Stimulated activated CD8-positive, alpha-beta memory T cell treated with anti-CD3 and anti-CD28 coated beads, Interleukin-2, amount 100 ng/mL, for 1 hour (primary cell): Measurements from ENCODE around the gene ACTG2.
A peak's percentile ranks its signal among the peaks of the same experiment; 100 is the strongest.

Source experiments
- DNase-seq, 2 donors: peaks; one replicate each; pipeline ENCODE4 v3.0.0-alpha.2; 2020; ENCODE audit warnings: low read depth in 2 of 2

The ACTG2 gene

DNA sequence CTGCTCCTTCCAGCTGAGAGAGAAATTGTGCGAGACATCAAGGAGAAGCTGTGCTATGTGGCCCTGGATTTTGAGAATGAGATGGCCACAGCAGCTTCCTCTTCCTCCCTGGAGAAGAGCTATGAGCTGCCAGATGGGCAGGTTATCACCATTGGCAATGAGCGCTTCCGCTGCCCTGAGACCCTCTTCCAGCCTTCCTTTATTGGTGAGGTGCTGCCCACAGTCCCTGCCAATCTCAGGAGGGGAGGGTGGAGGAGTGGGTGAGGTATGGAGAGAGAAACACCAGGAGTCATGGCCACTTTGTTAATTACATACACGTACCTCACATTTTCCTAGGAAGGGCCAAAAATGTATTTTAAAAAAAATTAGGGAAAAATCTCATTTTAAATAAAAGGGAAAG lies 21.9 kb downstream of the ACTG2 start:
- DNase-seq: no peak

- no peak for DNase-seq
Measured at GRCh38 chr2:73915437-73915993, 22.7 kb downstream of the ACTG2 start.

DNA sequence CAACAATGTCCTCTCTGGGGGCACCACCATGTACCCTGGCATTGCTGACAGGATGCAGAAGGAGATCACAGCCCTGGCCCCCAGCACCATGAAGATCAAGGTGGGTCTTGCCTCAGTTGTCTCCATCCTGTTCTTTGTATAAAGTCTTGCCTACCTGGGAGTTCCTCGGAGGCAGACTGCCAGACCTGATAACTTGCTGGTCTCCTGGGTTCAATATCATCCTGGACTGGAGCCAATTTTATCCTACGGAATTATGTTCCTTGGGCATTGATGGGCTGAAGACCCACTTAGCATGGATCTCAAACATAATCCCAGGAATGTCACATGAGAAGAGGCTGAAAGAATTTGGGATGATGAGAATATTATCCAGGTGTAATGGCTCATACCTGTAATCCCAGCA lies 23.9 kb downstream of the ACTG2 start:
- no peak for DNase-seq

DNA sequence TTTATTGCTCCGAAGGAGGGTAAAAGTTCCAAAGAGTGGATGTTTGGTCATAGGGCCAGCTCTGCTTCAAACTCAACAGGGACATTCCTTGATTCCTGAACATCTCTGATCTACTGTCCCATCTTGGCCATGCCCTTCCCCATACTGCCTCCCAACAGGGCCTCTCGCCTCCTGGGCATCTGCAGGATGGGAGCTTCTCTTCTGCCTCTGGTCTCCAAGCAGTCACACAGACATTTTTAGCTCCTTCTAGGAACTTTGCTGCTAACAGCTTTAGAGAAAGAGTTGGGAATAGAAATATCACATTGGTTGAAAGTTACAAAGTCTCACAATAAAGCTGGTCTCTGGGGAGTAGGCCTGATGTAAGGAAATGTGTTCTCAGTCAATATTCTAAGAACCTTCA lies 24.5 kb downstream of the ACTG2 start:
- DNase-seq: no peak

DNA sequence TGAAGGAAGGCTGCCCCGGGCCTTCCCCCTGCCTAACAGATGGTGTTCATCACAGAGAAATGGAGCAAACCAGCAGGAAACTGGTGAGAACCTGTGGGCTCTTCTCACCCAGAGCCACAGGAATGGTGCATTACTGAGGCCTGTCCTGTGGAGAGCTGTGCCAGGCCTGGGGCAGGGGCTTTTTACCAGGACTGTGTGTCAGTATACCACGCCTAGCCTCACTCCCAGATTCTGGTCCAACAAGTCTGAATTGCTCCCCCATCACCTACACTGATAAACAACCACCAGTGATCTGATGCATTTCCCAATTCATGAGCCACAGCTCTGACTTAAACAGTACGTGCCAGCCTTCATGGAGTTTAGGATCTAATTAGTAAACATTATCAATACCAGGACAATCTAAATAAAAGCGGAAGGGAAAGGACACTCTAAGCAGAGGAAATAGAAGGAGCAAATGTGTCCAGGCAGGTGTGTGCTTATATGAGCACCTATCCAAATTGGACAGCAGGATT lies 24.9 kb downstream of the ACTG2 start:
- no peak for DNase-seq

DNA sequence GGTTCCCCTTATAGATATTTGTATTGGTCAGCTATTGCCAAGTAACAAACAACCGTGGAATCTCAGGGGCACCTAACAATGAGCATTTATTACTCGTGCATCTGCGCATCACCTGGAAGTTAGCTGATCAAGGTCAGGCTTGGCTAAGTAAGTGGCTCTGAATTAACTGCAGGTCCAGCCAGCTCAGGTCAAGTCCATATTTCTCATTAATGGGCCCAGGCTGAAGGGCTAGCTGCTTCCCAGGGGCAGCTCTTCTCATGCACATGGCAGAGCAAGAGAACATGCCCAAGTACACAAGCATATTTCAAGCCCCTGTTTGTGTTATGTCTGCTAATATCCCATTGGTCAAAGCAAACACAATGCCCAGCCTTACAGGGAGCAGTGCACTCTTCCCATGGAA lies 26.0 kb downstream of the ACTG2 start:
- no peak for DNase-seq

DNA sequence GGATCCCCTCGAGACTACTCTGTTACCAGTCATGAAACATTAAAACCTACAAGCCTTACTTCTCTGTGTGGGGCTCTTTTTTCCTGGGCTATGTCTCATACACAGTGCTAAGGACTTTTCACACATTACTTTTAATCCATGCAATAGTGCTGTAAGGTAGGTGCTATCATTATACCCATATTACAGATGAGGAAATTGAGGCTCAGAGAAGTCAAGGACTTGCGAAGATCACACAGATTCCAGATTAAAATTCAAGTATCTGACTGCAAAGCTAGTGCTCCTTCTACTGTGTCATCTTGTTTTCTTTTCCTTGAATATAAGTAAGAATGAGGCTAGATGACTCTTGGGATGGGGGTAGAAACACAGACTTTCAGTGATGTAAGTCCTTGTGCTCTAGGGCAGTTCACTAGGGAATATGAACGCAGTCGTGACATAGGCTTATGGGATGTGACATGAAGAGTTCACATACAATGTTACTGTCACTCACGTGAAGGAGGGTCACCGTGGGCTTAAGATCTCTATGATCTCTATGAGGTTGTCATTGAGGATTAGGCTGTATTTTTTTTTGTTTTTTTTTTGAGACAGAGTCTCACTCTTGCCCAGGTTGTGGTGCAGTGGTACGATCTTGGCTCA lies 26.9 kb downstream of the ACTG2 start:
- no peak for DNase-seq

DNA sequence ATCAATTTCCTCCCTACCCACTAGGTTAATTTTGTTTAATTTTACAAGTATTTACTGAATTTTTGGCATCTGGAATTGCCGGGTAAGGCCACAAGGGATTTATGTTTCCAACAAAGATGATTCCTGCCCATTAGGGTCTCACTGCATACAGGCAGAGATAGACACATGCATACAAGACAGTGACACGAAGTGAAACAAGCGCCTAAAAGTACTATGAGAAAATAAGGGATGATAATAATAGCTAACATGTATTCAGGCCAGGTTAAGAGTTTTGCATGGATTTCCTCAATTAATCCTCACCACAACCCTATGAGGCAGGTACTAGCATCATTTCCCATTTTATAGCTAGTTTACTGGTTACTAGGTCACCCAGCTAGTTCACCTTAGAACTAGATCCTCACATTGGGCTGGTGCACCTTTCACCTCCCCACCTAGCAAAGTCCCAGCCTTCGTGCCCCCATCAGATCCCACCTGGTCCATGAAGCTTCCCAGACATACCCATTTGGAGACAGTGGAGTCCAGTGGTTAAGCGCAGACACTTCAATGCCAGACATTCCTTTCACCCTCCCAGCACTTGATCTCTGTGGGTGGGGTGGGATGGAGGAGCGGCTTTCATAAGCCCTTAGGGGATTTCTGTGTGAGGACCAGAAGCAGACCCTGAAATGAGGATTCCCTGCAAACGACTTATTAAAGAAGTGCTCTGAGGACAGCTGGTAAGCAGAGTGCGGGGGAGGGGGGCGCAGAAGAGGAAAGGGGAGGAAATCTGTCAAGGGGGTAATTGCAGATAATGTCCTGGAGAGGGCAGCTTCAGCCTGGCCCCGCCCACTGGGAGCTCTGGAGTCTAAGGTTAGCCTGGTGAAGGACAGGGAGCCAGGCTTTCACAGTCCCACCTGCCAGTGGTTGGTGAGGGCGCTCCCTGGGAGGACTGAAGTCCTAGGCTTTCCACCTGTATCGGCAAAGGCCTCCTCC lies 28.1 kb downstream of the ACTG2 start:
- DNase-seq: no peak

DNA sequence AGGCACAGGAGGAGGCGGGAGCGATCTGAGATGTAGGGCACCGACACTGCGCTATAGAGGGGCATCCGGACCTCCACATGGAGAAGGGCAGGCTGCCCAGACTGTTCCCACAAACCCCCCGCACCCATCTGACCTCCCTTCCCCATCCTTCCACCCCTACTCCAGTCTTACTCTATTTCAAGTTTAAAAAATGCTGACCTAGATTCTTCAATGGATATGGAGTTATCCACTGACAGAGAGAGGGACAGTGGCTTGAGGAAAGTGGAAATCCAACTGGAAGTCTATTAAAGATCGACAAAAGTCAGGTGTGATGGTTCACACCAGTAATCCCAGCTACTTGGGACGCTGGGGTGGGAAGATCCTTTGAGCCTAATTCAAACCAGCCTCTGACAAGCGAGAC lies 28.8 kb downstream of the ACTG2 start:
- no peak for DNase-seq

GRCh38 chr2:73922681-73923080 lies 29.9 kb downstream of the ACTG2 start:
- DNase-seq: no peak

- DNase-seq: no peak
Measured at GRCh38 chr2:73925033-73925704, 32.4 kb downstream of the ACTG2 start.

GRCh38 chr2:73925853-73926492 lies 33.2 kb downstream of the ACTG2 start:
- DNase-seq: no peak

- DNase-seq: peak; percentile 90
Measured at GRCh38 chr2:73926493-73927327, 33.9 kb downstream of the ACTG2 start, which contains the start of gene DGUOK. Gene DGUOK (plus strand): TSS chr2:73926880. CDS start chr2:73926911, 31 bp downstream.

DNA sequence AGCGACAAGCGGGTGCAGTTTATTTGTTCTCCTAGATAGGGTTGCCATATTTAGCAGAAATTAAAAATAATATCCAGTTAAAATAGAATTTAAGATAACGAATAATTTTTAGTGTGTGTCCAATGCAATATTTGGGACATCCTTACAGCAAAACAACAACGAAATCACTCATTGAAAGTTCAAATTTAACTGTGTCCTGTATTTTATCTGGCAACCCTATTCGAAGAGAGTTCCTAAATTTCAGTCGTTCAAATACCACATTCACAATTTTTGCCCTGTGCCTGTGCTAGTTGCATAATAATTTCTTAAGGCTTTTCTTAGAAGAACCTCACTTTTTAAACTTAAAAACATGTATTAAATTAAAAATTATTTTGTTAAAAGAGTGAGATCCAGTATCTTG lies 34.5 kb downstream of the ACTG2 start:
- DNase-seq: no peak

DNA sequence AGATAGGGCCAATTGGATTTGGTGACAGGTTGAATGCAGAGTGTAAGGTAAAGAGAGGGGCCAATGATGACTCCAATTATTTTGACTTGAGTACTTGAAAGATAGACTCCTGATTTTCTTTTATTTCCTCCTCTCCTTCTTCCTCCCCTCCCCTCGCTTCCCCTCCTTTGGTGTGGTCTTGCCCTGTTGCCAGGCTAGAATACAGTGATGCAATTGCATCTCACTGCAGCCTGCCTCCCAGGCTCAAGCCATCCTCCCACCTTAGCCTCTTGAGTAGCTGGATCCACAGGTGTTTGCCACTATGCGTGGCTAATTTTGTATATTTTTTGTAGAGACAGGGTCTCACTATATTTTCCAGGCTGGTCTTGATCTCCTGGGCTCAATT lies 36.1 kb downstream of the ACTG2 start:
- DNase-seq: no peak

DNA sequence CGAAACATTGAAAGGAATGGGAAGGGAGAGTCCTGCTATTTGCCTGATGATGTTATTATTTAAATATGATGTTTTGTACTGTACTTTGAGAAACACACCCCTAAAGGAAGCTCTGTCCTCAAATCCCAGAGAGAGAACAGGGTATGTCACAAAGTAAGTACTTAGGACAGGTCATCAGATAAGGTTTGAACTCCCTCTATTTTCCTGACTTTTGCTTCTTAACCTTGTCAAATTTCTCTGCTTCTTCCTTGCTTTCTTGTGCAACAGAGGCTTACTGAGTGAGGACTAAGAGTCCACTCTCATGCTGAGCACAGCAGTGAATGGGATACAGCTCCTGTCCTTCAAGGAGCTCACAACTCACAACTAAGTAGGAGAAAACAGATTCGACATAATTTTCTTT lies 37.6 kb downstream of the ACTG2 start:
- no peak for DNase-seq

GRCh38 chr2:73931531-73932500 lies 39.0 kb downstream of the ACTG2 start:
- DNase-seq: no peak

DNA sequence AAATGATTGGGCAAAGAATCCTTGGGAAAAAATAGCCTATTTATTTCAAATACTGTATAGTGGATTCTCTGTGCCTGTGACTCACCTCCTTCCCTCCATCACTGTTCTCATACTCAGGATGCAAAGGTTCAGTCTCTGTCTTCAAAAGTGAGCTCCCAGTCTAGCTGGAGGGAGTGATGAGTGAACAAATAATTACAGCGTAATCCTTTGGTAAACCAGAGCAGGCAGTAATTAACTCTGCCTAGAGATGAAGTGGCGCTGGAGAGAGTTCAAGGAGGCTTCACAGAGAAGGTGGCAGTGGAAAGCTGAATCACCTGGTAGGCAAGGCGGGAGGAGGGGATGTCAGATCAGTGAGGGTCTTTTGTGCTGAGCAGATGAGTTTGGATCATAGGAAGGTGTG lies 40.4 kb downstream of the ACTG2 start:
- DNase-seq: no peak

- DNase-seq: no peak
Measured at GRCh38 chr2:73935641-73936040, 42.8 kb downstream of the ACTG2 start.
